Measurements from ENCODE around the gene PRR14. TPM values are rescaled to one million over a fixed set of nuclear protein-coding genes. Genes with fewer than 3 reads are reported as not detected.

The PRR14 gene
- total RNA-seq, 4 donors from 2014 or later = 16.0 to 46.0 (median 22.1) TPM

GRCh38 chr16:30609002-30609925 is 41.5 kb upstream of the PRR14 start:
- no peak for TF ChIP-seq CTCF (IDR thresholded peaks at IDR 0.05; ENCODE audit: low read depth)

DNA sequence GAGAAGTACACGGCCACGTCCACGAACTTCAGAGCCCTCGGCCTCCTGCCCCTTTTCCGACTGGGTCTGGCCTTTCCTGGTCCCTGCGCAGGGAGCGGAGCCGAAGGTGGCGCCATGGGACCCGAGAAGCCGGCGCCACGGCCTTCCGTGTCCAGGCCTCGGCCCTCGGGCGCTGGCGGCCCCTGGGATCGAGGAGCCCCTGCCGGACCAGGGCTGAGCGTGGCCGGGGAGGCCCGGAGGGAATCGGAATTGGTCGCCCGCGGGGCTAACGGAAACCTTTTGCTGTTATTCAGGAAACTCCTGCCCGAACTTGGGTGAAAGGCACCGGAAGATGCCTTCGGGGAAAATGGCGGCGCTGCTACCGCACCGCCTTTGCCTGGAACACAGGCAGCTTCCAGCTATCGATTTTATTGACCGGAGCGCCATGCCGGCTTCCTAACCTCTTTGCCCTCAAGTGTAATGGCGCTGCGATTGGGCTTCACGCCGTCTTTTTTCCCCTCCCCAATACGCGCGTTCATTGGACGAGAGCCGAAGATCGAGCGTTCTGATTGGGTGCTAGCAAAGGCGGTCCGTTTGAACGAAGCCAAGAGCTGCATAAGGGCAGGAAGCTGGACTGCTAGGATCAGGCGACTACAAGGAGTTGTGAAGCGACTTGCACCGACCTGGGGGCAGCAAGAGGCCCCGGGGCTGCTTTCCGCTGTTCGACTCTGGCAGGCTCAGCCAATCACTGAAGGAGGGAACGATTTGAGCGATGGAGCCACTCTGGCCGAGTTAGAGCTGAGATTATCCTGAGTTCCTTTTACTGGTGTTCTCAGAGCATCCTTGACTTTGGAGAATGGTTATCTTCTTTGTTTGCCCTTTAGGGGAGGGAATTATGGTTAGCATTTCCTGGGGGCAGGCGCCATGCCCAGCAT is 40.6 kb upstream of the PRR14 start, which contains the start of gene ZNF689:
Gene ZNF689 (minus strand): TSS at position 464 of the 914 bp plus-strand sequence. CDS start 348 bp downstream, at position 116.
- no peak for TF ChIP-seq CTCF (IDR thresholded peaks at IDR 0.05; ENCODE audit: low read depth)

DNA sequence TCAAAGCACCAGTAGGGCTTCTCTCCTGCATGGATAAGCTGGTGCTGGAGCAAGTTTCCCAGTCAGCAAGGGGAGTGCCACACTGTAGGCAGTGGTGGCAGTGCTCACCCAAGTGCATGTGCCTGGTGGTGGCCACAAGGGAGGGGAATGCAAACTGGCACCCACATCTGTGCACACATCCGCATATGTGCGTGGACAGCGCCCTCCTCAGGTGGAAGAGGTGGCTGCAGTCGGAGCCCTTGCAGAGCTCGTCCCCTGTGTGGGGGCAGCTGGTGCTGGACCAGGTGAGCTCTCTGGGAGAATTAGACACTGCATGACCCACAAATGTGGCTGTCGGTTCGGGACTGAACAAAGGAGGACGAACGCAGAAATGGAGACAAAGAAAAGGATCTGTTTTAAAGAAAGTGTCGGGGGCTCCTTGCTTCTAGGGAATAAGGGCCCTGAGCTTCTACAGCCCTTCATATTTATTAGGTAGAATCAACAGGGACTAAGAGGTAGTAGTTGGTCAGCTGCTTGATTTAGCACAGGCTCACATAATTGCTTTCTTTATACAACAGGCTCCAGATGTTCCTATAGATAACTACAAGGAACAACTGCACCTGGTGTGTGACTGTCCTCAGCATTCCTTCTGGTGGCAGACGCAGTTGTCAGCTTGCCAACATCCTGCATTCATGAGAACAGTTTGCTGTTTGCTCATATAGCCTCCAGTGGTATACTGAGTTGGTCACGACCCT is 35.2 kb upstream of the PRR14 start:
- TF ChIP-seq CTCF (IDR thresholded peaks at IDR 0.05; ENCODE audit: low read depth) = no peak

DNA sequence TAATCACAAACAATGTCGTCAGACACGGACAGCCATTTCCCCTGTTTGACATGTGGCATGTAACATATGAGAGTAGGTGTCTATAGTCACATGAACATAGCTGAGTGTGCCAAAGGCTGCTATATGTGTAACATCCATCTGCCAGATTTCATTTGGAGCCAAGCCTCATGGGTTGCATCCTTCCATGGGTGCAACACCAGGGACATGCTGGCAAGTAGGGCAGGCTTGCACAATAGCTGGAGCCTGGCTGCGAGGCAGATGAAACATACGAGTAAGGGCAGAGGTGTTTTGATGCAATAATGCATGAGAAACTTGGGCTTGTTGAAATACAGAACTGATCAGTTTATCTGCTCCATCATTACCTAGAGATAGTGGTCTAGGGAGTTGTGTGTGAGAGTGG is 31.6 kb upstream of the PRR14 start:
- TF ChIP-seq CTCF (IDR thresholded peaks at IDR 0.05; ENCODE audit: low read depth) = no peak

DNA sequence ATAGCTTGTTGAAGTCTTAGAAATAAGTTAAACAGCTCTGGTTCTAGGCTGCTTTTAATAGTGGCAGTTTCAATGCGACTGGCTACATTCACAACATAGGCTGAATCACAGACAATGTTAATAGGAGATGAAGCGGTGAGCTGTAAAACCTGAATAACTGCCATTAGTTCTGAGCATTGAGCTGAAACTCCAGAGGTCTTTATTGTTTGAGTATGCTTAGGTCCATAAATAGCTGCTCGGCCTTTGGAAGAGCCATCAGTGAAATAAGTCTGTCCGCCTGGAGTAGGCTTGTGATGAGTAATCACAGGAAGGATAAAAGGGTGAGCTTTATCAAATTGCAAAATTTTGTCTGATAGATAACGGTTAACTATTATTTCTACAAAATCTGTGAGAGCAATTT is 31.1 kb upstream of the PRR14 start:
- no peak for TF ChIP-seq CTCF (IDR thresholded peaks at IDR 0.05; ENCODE audit: low read depth)

DNA sequence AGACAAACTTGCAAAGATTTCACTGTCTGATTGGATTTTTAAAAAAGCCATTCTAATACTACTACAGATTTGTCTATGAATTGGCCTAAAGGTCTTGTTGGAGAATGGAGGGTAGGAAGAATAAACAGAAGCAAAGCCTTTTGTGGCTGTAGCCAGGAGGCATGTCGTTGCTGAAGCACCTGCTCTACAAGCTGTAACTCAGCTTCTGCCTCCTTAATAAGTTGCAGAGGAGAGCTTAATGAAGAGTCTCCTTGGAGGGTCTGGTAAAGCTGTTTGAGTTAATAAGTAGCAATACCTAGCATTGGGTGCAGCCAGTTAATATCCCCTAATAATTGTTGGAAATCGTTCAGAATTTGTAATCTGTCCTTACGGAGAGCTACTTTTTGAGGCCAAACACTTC is 30.6 kb upstream of the PRR14 start:
- no peak for TF ChIP-seq CTCF (IDR thresholded peaks at IDR 0.05; ENCODE audit: low read depth)
